K562 (cell line): Measurements from ENCODE around the gene ZGLP1. TPM values are rescaled to one million over a fixed set of nuclear protein-coding genes. Genes with fewer than 3 reads are reported as not detected.

Experiments used
- ATAC-seq: fragments of 200-7000 bp; cut with Tn5 transposase; 3 replicates; pipeline ENCODE4 v1.9.1; 2020; ENCODE audit warnings: moderate library complexity
- BruUV-seq: library from RNA; stranded (reverse); fragments of 400-500 nt; replicated peaks from 2 replicates; lab custom pipeline; 2021; lab: Mats Ljungman, UMichigan
- CTCF ChIA-PET: fragments of 300-600 bp; formaldehyde crosslinking; extraction: SDS; loops from one replicate; lab custom pipeline; 2021; ENCODE audit warnings: low intra/inter-chr PET ratio; lab: Yijun Ruan, JAX
- POLR2A ChIA-PET: fragments of 300-600, 350-650 bp; sonication (Branson Sonifier 250); formaldehyde crosslinking; extraction: SDS; loops from one replicate; lab custom pipeline; 2021; ENCODE audit warnings: antibody characterized with exemption, inconsistent platforms; lab: Yijun Ruan, JAX
- DNase-seq, 4 experiments: peaks; one replicate each; pipeline versions ENCODE4 v3.0.0 to v3.0.0-alpha.2; 2011 to 2018; ENCODE audit warnings: low spot score in 3 of 4, mixed read lengths in 3 of 4; ENCODE audit errors: extremely low read depth in 1 of 4
- FAIRE-seq: peaks from 2 replicates; lab custom pipeline; 2011; peaks lifted over from hg19 to GRCh38; lab: Jason Lieb, UNC
- H2AFZ ChIP-seq: 2 replicates; pipeline ENCODE4 v1.6.0; 2011; ENCODE audit warnings: low read depth, low read length, control low read depth, inconsistent platforms
- H3K27ac ChIP-seq: fragments of 200-600 bp; 3 replicates; pipeline ENCODE4 v1.8.0; 2011; ENCODE audit warnings: low read depth, mild to moderate bottlenecking, control low read depth, inconsistent platforms, low read length, moderate library complexity, mixed read lengths; ENCODE audit errors: extremely low read depth
- H3K27me3 ChIP-seq, 2 experiments: fragments of 300-600 bp in 1 of 2; 2 replicates in 1 of 2; 3 replicates in 1 of 2; pipeline versions ENCODE4 v1.6.0 to v1.8.0; 2011; ENCODE audit warnings: inconsistent platforms in 2 of 2, low read length in 2 of 2, mild to moderate bottlenecking in 1 of 2, mixed read lengths in 1 of 2, moderate library complexity in 1 of 2; ENCODE audit not compliant: control insufficient read depth in 2 of 2, insufficient read depth in 2 of 2
- H3K36me3 ChIP-seq: fragments of 300-600 bp; 3 replicates; pipeline ENCODE4 v1.8.0; 2011; ENCODE audit warnings: mild to moderate bottlenecking, low read length, inconsistent platforms; ENCODE audit not compliant: control insufficient read depth, insufficient read depth
- H3K4me1 ChIP-seq, 2 experiments: fragments of 200-600 bp in 1 of 2; replicated peaks in 1 of 2; 2 replicates in 1 of 2; 3 replicates in 1 of 2; pipeline versions ENCODE4 v1.5.1 to v1.8.0; 2011; ENCODE audit warnings: inconsistent platforms in 2 of 2, low read length in 2 of 2, mild to moderate bottlenecking in 1 of 2, mixed read lengths in 1 of 2, moderate library complexity in 1 of 2; ENCODE audit not compliant: control insufficient read depth in 2 of 2, insufficient read depth in 2 of 2
- H3K4me2 ChIP-seq: 2 replicates; pipeline ENCODE4 v1.6.1; 2011; ENCODE audit warnings: low read length, control low read depth, inconsistent platforms, mixed read lengths; ENCODE audit not compliant: insufficient read depth
- H3K4me3 ChIP-seq: fragments of 200-600 bp; sonication (generic), shearing (Covaris generic); 2 replicates; pipeline ENCODE4 v1.5.1; 2016; ENCODE audit warnings: control low read depth, inconsistent platforms
- H3K79me2 ChIP-seq: fragments of 200-600 bp; 3 replicates; pipeline ENCODE4 v1.8.0; 2011; ENCODE audit warnings: low read length, inconsistent platforms; ENCODE audit not compliant: control insufficient read depth, insufficient read depth
- H3K9ac ChIP-seq, 2 experiments: 2 replicates each; pipeline versions ENCODE4 v1.6.0 to v1.6.1; 2011; ENCODE audit warnings: low read depth in 2 of 2, low read length in 2 of 2, control low read depth in 1 of 2, inconsistent platforms in 1 of 2, mild to moderate bottlenecking in 1 of 2, mixed read lengths in 1 of 2; ENCODE audit not compliant: insufficient read depth in 1 of 2
- H3K9me1 ChIP-seq: one replicate; pipeline ENCODE4 v1.6.0; 2011; ENCODE audit warnings: inconsistent platforms, mild to moderate bottlenecking, low read length, moderate library complexity; ENCODE audit not compliant: control insufficient read depth, insufficient read depth
- H3K9me3 ChIP-seq: replicated peaks from 2 replicates; pipeline ENCODE4 v1.5.1; 2011; ENCODE audit warnings: low read depth, low read length, inconsistent platforms; ENCODE audit not compliant: control insufficient read depth, insufficient read depth
- H4K20me1 ChIP-seq: replicated peaks from 2 replicates; pipeline ENCODE4 v1.6.1; 2011; ENCODE audit warnings: low read length, inconsistent platforms, mixed read lengths; ENCODE audit not compliant: control insufficient read depth, insufficient read depth
- BRCA1 ChIP-seq, 2 experiments: fragments of 450-650 bp in 1 of 2; sonication (generic) in 1 of 2; formaldehyde crosslinking in 1 of 2; IDR thresholded peaks; 2 replicates each; pipeline versions ENCODE4 v1.5.0 to v1.6.1; 2017 to 2020; ENCODE audit warnings: mild to moderate bottlenecking in 1 of 2, missing genetic modification reagents in 1 of 2
- CGGBP1 ChIP-seq: fragments of 250-450 bp; sonication (Bioruptor Pico); IDR thresholded peaks from 2 replicates; pipeline ENCODE4 v1.9.0; 2021; ENCODE audit warnings: mild to moderate bottlenecking
- CSDE1 ChIP-seq, 2 experiments: fragments of 450-650 bp; IDR thresholded peaks; 2 replicates each; pipeline ENCODE4 v1.6.1; 2016; ENCODE audit warnings: mild to moderate bottlenecking in 1 of 2
- CTBP1 ChIP-seq: fragments of 450-650 bp; IDR thresholded peaks from 2 replicates; pipeline ENCODE4 v1.6.1; 2016; ENCODE audit warnings: borderline replicate concordance
- E2F6 ChIP-seq, 2 experiments: IDR thresholded peaks; 2 replicates each; pipeline ENCODE4 v1.6.1; 2011; ENCODE audit warnings: borderline replicate concordance in 1 of 2, control low read depth in 1 of 2, low read depth in 1 of 2, low read length in 1 of 2, mild to moderate bottlenecking in 1 of 2, mixed read lengths in 1 of 2, moderate library complexity in 1 of 2; ENCODE audit not compliant: insufficient read depth in 1 of 2, insufficient read length in 1 of 2, poor library complexity in 1 of 2, severe bottlenecking in 1 of 2; ENCODE audit errors: extremely low read depth in 1 of 2
- FOXA1 ChIP-seq: fragments of 450-650 bp; IDR thresholded peaks from 2 replicates; pipeline ENCODE4 v1.6.1; 2016; ENCODE audit warnings: mild to moderate bottlenecking, borderline replicate concordance
- L3MBTL2 ChIP-seq: fragments of 450-650 bp; IDR thresholded peaks from 2 replicates; pipeline ENCODE4 v1.6.1; 2016; ENCODE audit warnings: mild to moderate bottlenecking, moderate library complexity
- MAFF ChIP-seq: IDR thresholded peaks from 2 replicates; pipeline ENCODE4 v1.6.1; 2012; ENCODE audit warnings: low read length, improper control_type of control experiment
- NFE2L1 ChIP-seq: fragments of 450-650 bp; IDR thresholded peaks from 2 replicates; pipeline ENCODE4 v1.6.1; 2016; ENCODE audit warnings: missing genetic modification characterization, low read depth, mild to moderate bottlenecking, missing compliant biosample characterization, moderate library complexity, borderline replicate concordance
- PCBP1 ChIP-seq: fragments of 200-400 bp; formaldehyde crosslinking; IDR thresholded peaks from 2 replicates; pipeline ENCODE4 v1.6.1; 2018; ENCODE audit warnings: mild to moderate bottlenecking, low read depth, low read length; ENCODE audit not compliant: poor library complexity, severe bottlenecking
- RBFOX2 ChIP-seq: fragments of 200-400 bp; formaldehyde crosslinking; IDR thresholded peaks from 2 replicates; pipeline ENCODE4 v1.6.1; 2017; ENCODE audit warnings: low read depth, mild to moderate bottlenecking, low read length, moderate library complexity
- SETDB1 ChIP-seq: IDR thresholded peaks from one replicate; pipeline ENCODE4 v1.6.1; 2012; ENCODE audit warnings: low read length, control low read depth, inconsistent platforms
- TBP ChIP-seq: optimal IDR thresholded peaks from 2 replicates; pipeline ENCODE3; 2011; ENCODE audit warnings: low read depth, low read length, improper control_type of control experiment
- YY1 ChIP-seq, 3 experiments: IDR thresholded peaks; 2 replicates each; pipeline ENCODE4 v1.6.1; 2011; ENCODE audit warnings: low read length in 2 of 3, mild to moderate bottlenecking in 2 of 3, moderate library complexity in 2 of 3, borderline replicate concordance in 1 of 3, control low read depth in 1 of 3, low read depth in 1 of 3; ENCODE audit not compliant: insufficient read depth in 3 of 3, insufficient replicate concordance in 2 of 3, control insufficient read depth in 1 of 3, insufficient read length in 1 of 3; ENCODE audit errors: extremely low read depth in 1 of 3
- ZNF232 ChIP-seq: sonication (generic); formaldehyde crosslinking; IDR thresholded peaks from 2 replicates; pipeline ENCODE4 v1.8.0; 2022; ENCODE audit warnings: mild to moderate bottlenecking, missing genetic modification reagents
- ZNF263 ChIP-seq: sonication (generic); formaldehyde crosslinking; IDR thresholded peaks from 2 replicates; pipeline ENCODE4 v1.8.0; 2022; ENCODE audit warnings: mild to moderate bottlenecking, missing genetic modification reagents, borderline replicate concordance
- ZNF586 ChIP-seq: fragments of 450-650 bp; formaldehyde crosslinking; conservative IDR thresholded peaks from 2 replicates; pipeline ENCODE4 v1.4.0; 2020; ENCODE audit warnings: mild to moderate bottlenecking, moderate library complexity
- ZNF764 ChIP-seq: fragments of 250-450 bp; sonication (Bioruptor Pico); IDR thresholded peaks from 2 replicates; pipeline ENCODE4 v1.4.0; 2020; ENCODE audit warnings: low read depth, mild to moderate bottlenecking, moderate library complexity
- WGBS: fragments of 100-300 bp; shearing (Covaris generic); methylation state at CpG from one replicate; pipeline ENCODE4 v1.1.6; 2016; ENCODE audit warnings: low coverage, mixed read lengths; ENCODE audit not compliant: insufficient coverage; ENCODE audit errors: missing lambda C conversion rate; 5-methylcytosine and 5-hydroxymethylcytosine counted together
- in situ Hi-C: fragments of 300-500 bp; cut with MboI; formaldehyde crosslinking; loops from 4 replicates; pipeline ENCODE4 v1.15.0; 2018; ENCODE audit warnings: inconsistent platforms, mixed read lengths
- intact Hi-C: fragments of 100-400 bp; cut with micrococcal nuclease; formaldehyde crosslinking; loops from 2 replicates; pipeline ENCODE4 v1.14.2; 2022
- polyA plus RNA-seq, 8 experiments: library from polyadenylated mRNA; depleted of rRNA in 4 of 8; stranded (reverse) in 5 of 8; unstranded in 3 of 8; fragments of >200 nt; fragmentation: Nextera tagmentation in 2 of 8; fragmentation: Illumina TruSeq in 1 of 8; extraction: Ambion mirVana in 2 of 8; extraction: Trizol in 1 of 8; gene quantifications; 2 replicates each; pipeline versions ENCODE4 v1.2.1 to v1.2.3, GENCODE V29; 2011 to 2014; ENCODE audit warnings: inconsistent platforms in 1 of 8, missing spikeins in 1 of 8
- total RNA-seq, 7 experiments: library from RNA; depleted of rRNA in 6 of 7; stranded (reverse); fragments of >200 nt in 6 of 7; fragmentation: Illumina TruSeq in 2 of 7; extraction: Trizol in 2 of 7; gene quantifications; 2 replicates each; pipeline versions ENCODE4 v1.2.1 to v1.2.3, GENCODE V29; 2011 to 2021; ENCODE audit warnings: low replicate concordance in 1 of 7

The ZGLP1 gene
- total and polyA plus RNA-seq, 9 of the 15 experiments (the other 6 are each of a cell fraction or from before 2014, with no cell fraction given), result 0.24 to 4.5 (median 2.2) TPM

GRCh38 chr19:10289836-10290356 lies 19.7 kb downstream of the ZGLP1 start, which contains the start of gene ICAM5 (continued):
- TF ChIP-seq MAFF (no peak), ZNF586 (CRISPR knock-in tag) (no peak), PCBP1 (peak; percentile 78), RBFOX2 (peak; percentile 64), BRCA1 (IDR thresholded peaks at IDR 0.05) (no peak), BRCA1 (CRISPR knock-in tag; IDR thresholded peaks at IDR 0.05) (no peak), YY1 (IDR thresholded peaks at IDR 0.05; ENCODE audit: borderline replicate concordance in 1 of 3, control insufficient read depth in 1 of 3, extremely low read depth in 1 of 3, insufficient read depth in 3 of 3, insufficient read length in 1 of 3, insufficient replicate concordance in 2 of 3, low read depth in 1 of 3, low read length in 2 of 3) (peak in 1 of 3 experiments; percentile 0), ZNF263 (CRISPR knock-in tag) (peak; percentile 93), FOXA1 (no peak)

- ATAC-seq (peak; percentile 12), DNase-seq (peak; percentile 66 to 94 (median 74)), FAIRE-seq (peak; percentile 82)
- Histone ChIP-seq H3K4me1 (peaks cover 29 to 92% of the 10 kb centered on the region in 2 experiments; a peak in 4 of 5 replicates), H3K27ac (peak overlapping the region; percentile 96), H4K20me1 (no peaks in the 10 kb centered on the region; the same call in 1 of the 2 replicates), H3K4me2 (peak overlapping the region; percentile 99), H3K36me3 (peaks cover 39% of the 10 kb centered on the region), H2AFZ (peak overlapping the region; percentile 84), H3K9me1 (peaks cover 6% of the 10 kb centered on the region), H3K9me3 (no peaks in the 10 kb centered on the region), H3K9ac (peak overlapping the region; percentile 91 to 99), H3K4me3 (peak overlapping the region; percentile 79), H3K79me2 (peaks cover 73% of the 10 kb centered on the region), H3K27me3 (no peaks in the 10 kb centered on the region)
- BruUV-seq, result no TSS peak
- in situ Hi-C loops (no loop called here), intact Hi-C loops (loop anchor here (1.0 to 2.0 kb wide), 3 partner anchors 19 to 92 kb away; partner anchors contain the start of genes RAVER1 and TYK2)
- CTCF ChIA-PET, result interaction anchor here (0.6 to 1.2 kb wide), 2 partner anchors 21 to 100 kb away, joined by 3 read pairs; no protein-coding TSS in a partner anchor
- POLR2A ChIA-PET, result interaction anchor here (0.6 to 6.2 kb wide), 25 partner anchors 9 to 199 kb away, joined by 3 to 74 read pairs (median 4); partner anchors contain the start of genes CDC37, ICAM1, RAVER1 and TYK2
- WGBS, result 0% methylated on average over 24 of the region's 50 CpGs
- TF ChIP-seq CTBP1, result no peak
- TF ChIP-seq L3MBTL2, result peak; percentile 94
- TF ChIP-seq SETDB1, result no peak
- TF ChIP-seq E2F6 (IDR thresholded peaks at IDR 0.05; ENCODE audit: borderline replicate concordance in 1 of 2, extremely low read depth in 1 of 2, insufficient read depth in 1 of 2, insufficient read length in 1 of 2, low read depth in 1 of 2, low read length in 1 of 2, poor library complexity in 1 of 2, severe bottlenecking in 1 of 2), result peak; percentile 82 to 97
- no peak for TF ChIP-seq ZNF764 (CRISPR knock-in tag)
- 0 out of 2 replicates have a peak, but pooled peaks have one; percentile 2 for TF ChIP-seq CGGBP1 (CRISPR knock-in tag)
- TF ChIP-seq ZNF232 (CRISPR knock-in tag), result no peak
- no peak for TF ChIP-seq CSDE1 (IDR thresholded peaks at IDR 0.05)
- TF ChIP-seq NFE2L1 (tag), result no peak
- TF ChIP-seq TBP, result peak; percentile 50
Observed at GRCh38 chr19:10289167-10289835, 20.3 kb downstream of the ZGLP1 start.
